IMR-90 (cell line): ENCODE measurements around the gene MAPK11. TPM values are rescaled to one million over a fixed set of nuclear protein-coding genes. Genes with fewer than 3 reads are reported as not detected.

ENCODE experiments used
- ATAC-seq: fragments of 200-7000 bp; cut with Tn5 transposase; 2 replicates; pipeline ENCODE4 v1.9.1; 2020; ENCODE audit warnings: low read depth, mild to moderate bottlenecking, moderate library complexity
- BruUV-seq: library from RNA; stranded (reverse); fragments of 400-500 nt; replicated peaks from 2 replicates; lab custom pipeline; 2021; lab: Mats Ljungman, UMichigan
- CTCF ChIA-PET: fragments of 300-600 bp; formaldehyde crosslinking; extraction: SDS; loops from one replicate; lab custom pipeline; 2021; ENCODE audit warnings: antibody characterized with exemption; lab: Yijun Ruan, JAX
- POLR2A ChIA-PET: fragments of 300-600 bp; sonication (Branson Sonifier 250); formaldehyde crosslinking; loops from one replicate; lab custom pipeline; 2022; ENCODE audit warnings: antibody characterized with exemption; ENCODE audit not compliant: unreplicated experiment; lab: Charles Lee
- DNase-seq: peaks from one replicate; pipeline ENCODE4 v3.0.0; 2013
- H2AFZ ChIP-seq: replicated peaks from 2 replicates; pipeline ENCODE3; 2013; ENCODE audit warnings: low read length, mild to moderate bottlenecking; ENCODE audit not compliant: poor library complexity
- H2AK5ac ChIP-seq: 2 replicates; pipeline ENCODE4 v1.6.1; 2013; ENCODE audit warnings: low read depth, low read length, inconsistent platforms
- H2AK9ac ChIP-seq: replicated peaks from 2 replicates; pipeline ENCODE3; 2013; ENCODE audit warnings: mild to moderate bottlenecking, low read depth, low read length, moderate library complexity; ENCODE audit not compliant: poor library complexity
- H2BK120ac ChIP-seq: 2 replicates; pipeline ENCODE4 v1.6.1; 2013; ENCODE audit warnings: low read depth, low read length, inconsistent platforms
- H2BK15ac ChIP-seq: 3 replicates; pipeline ENCODE4 v1.6.1; 2013; ENCODE audit warnings: low read depth, low read length, inconsistent platforms
- H2BK20ac ChIP-seq: 2 replicates; pipeline ENCODE4 v1.6.1; 2013; ENCODE audit warnings: low read depth, mild to moderate bottlenecking, inconsistent platforms, low read length, moderate library complexity
- H2BK5ac ChIP-seq: 2 replicates; pipeline ENCODE4 v1.6.1; 2013; ENCODE audit warnings: mild to moderate bottlenecking, low read depth, low read length, inconsistent platforms; ENCODE audit not compliant: poor library complexity, severe bottlenecking
- H3K14ac ChIP-seq: replicated peaks from 2 replicates; pipeline ENCODE4 v1.6.1; 2013; ENCODE audit warnings: low read depth, low read length, inconsistent platforms
- H3K18ac ChIP-seq: 2 replicates; pipeline ENCODE4 v1.6.1; 2013; ENCODE audit warnings: low read depth, low read length, control low read depth
- H3K23ac ChIP-seq: 2 replicates; pipeline ENCODE4 v1.6.1; 2013; ENCODE audit warnings: low read depth, low read length, inconsistent platforms
- H3K27ac ChIP-seq: 2 replicates; pipeline ENCODE4 v1.5.1; 2013; ENCODE audit warnings: mild to moderate bottlenecking, control low read depth, low read length; ENCODE audit not compliant: insufficient read depth
- H3K27me3 ChIP-seq: 2 replicates; pipeline ENCODE4 v1.6.1; 2013; ENCODE audit warnings: low read length; ENCODE audit not compliant: control insufficient read depth, insufficient read depth
- H3K36me3 ChIP-seq: 2 replicates; pipeline ENCODE4 v1.6.1; 2013; ENCODE audit warnings: low read length, mixed read lengths; ENCODE audit not compliant: control insufficient read depth, insufficient read depth
- H3K4ac ChIP-seq: 2 replicates; pipeline ENCODE4 v1.6.1; 2013; ENCODE audit warnings: low read depth, low read length, inconsistent platforms
- H3K4me1 ChIP-seq: 2 replicates; pipeline ENCODE4 v1.6.1; 2013; ENCODE audit warnings: low read length, mixed read lengths; ENCODE audit not compliant: control insufficient read depth, insufficient read depth
- H3K4me2 ChIP-seq: 2 replicates; pipeline ENCODE4 v1.6.1; 2013; ENCODE audit warnings: low read depth, mild to moderate bottlenecking, control low read depth, low read length, moderate library complexity
- H3K4me3 ChIP-seq: 2 replicates; pipeline ENCODE4 v1.5.1; 2013; ENCODE audit warnings: low read depth, mild to moderate bottlenecking, control low read depth, low read length, moderate library complexity; ENCODE audit not compliant: insufficient read depth
- H3K56ac ChIP-seq: 2 replicates; pipeline ENCODE4 v1.6.1; 2013; ENCODE audit warnings: low read length, inconsistent platforms; ENCODE audit not compliant: insufficient read depth; ENCODE audit errors: extremely low read depth
- H3K79me1 ChIP-seq, 2 experiments: 2 replicates each; pipeline ENCODE4 v1.6.1; 2013; ENCODE audit warnings: low read length in 2 of 2, inconsistent platforms in 1 of 2, low read depth in 1 of 2
- H3K9ac ChIP-seq: 2 replicates; pipeline ENCODE4 v1.6.1; 2013; ENCODE audit warnings: low read depth, low read length, control low read depth
- H3K9me1 ChIP-seq: 2 replicates; pipeline ENCODE4 v1.6.1; 2013; ENCODE audit warnings: low read length, inconsistent platforms; ENCODE audit not compliant: insufficient read depth
- H3K9me3 ChIP-seq: 2 replicates; pipeline ENCODE4 v1.6.1; 2013; ENCODE audit warnings: low read length; ENCODE audit not compliant: control insufficient read depth, insufficient read depth
- H4K20me1 ChIP-seq: 2 replicates; pipeline ENCODE4 v1.6.1; 2013; ENCODE audit warnings: low read length, inconsistent platforms; ENCODE audit not compliant: insufficient read depth
- H4K5ac ChIP-seq: 2 replicates; pipeline ENCODE4 v1.6.1; 2013; ENCODE audit warnings: mild to moderate bottlenecking, low read depth, low read length, control low read depth
- H4K8ac ChIP-seq, 2 experiments: 2 replicates each; pipeline ENCODE4 v1.6.1; 2013; ENCODE audit warnings: low read depth in 2 of 2, low read length in 2 of 2, control low read depth in 1 of 2, inconsistent platforms in 1 of 2
- H4K91ac ChIP-seq: 2 replicates; pipeline ENCODE4 v1.6.1; 2013; ENCODE audit warnings: low read depth, low read length, inconsistent platforms; ENCODE audit not compliant: insufficient read depth
- BHLHE40 ChIP-seq: fragments of 150-350 bp; IDR thresholded peaks from 2 replicates; pipeline ENCODE4 v1.6.1; 2016; ENCODE audit warnings: mild to moderate bottlenecking, low read depth, low read length
- MAFK ChIP-seq: IDR thresholded peaks from 2 replicates; pipeline ENCODE4 v1.6.1; 2012; ENCODE audit warnings: low read depth, low read length, improper control_type of control experiment
- POLR2A ChIP-seq: IDR thresholded peaks from 2 replicates; pipeline ENCODE4 v1.6.1; 2012; ENCODE audit warnings: mild to moderate bottlenecking, low read depth, low read length
- WGBS, 2 experiments: methylation state at CpG; one replicate each; pipeline versions ENCODE4 v1.1.5 to v1.1.7; 2013; ENCODE audit warnings: missing lambda C conversion rate in 2 of 2; ENCODE audit not compliant: insufficient read length in 1 of 2; ENCODE audit errors: extremely low coverage in 2 of 2; 5-methylcytosine and 5-hydroxymethylcytosine counted together
- dilution Hi-C: fragments of 300-500 bp; cut with HindIII; formaldehyde crosslinking; loops from one replicate; pipeline ENCODE4 v1.14.3; 2018; ENCODE audit warnings: low sequenced_read_pairs; ENCODE audit not compliant: unreplicated experiment
- in situ Hi-C: fragments of 300-500 bp; cut with MboI; formaldehyde crosslinking; loops from 3 replicates; pipeline ENCODE4 v1.14.3; 2019; ENCODE audit warnings: low sequenced_read_pairs, inconsistent platforms, mixed read lengths
- intact Hi-C: fragments of 100-400 bp; cut with micrococcal nuclease; formaldehyde crosslinking; loops from 2 replicates; pipeline ENCODE4 v1.10.0; 2022
- polyA plus RNA-seq, 3 experiments: library from polyadenylated mRNA; depleted of rRNA; stranded (reverse); fragments of >200 nt; gene quantifications; 2 replicates each; pipeline ENCODE4 v1.2.3, GENCODE V29; 2012; ENCODE audit warnings: low replicate concordance in 1 of 3
- total RNA-seq: library from RNA; depleted of rRNA; stranded (reverse); fragments of >200 nt; gene quantifications from 2 replicates; pipeline ENCODE4 v1.2.3, GENCODE V29; 2012
- TF ChIP-seq, protein P1 (sequence below): fragments of 150-350 bp; IDR thresholded peaks from 2 replicates; pipeline ENCODE4 v1.6.1; 2017; ENCODE audit warnings: mild to moderate bottlenecking, antibody characterized with exemption, low read length, low read depth
- TF ChIP-seq, protein P2 (sequence below): conservative IDR thresholded peaks from 2 replicates; pipeline ENCODE4 v1.5.1; 2012; ENCODE audit warnings: mild to moderate bottlenecking, low read depth, low read length, improper control_type of control experiment

The MAPK11 gene
- total and polyA plus RNA-seq, 2 of the 4 experiments (the other 2 are of a cell fraction), result 8.1 to 14.4 TPM

DNA sequence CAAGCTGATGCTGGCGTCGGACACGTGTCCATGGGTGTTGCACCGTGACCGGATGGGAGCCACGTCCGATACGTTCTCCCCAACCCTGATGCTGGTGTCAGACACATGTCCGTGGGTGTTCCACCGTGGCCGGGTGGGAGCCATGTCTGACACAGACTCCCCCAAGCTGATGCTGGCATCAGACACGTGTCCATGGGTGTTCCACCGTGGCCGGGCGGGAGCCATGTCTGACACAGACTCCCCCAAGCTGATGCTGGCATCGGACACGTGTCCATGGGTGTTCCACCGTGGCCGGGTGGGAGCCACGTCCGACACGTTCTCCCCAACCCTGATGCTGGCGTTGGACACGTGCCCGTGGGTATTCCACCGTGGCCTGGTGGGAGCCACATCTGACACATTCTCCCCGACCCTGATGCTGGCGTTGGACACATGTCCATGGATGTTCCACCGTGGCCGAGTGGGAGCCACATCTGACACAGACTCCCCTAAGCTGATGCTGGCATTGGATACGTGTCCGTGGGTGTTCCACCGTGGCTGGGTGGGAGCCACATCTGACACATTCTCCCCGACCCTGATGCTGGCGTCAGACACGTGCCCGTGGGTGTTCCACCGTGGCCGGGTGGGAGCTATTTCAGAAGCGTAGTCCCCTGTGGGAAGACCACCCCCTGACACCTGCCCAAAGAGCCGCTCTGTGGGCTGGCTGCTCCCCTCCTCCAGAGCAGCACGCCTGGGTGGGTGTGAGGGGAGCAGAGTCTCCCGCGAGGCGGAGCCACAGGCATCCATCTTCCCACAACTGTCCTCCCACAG is 49.4 kb downstream of the MAPK11 start:
- Histone ChIP-seq H3K79me1 (peaks cover 6 to 13% of the 10 kb centered on the region in 2 experiments; a peak in 2 of 4 replicates), H3K4ac (no peak overlapping the region), H2AK5ac (no peak overlapping the region), H3K36me3 (peaks cover 83% of the 10 kb centered on the region), H3K9ac (no peak overlapping the region), H4K5ac (no peak overlapping the region), H2AK9ac (no peak overlapping the region), H3K23ac (no peak overlapping the region), H3K14ac (no peak overlapping the region), H3K27me3 (no peaks in the 10 kb centered on the region), H3K27ac (no peak overlapping the region), H4K91ac (no peak overlapping the region), H2BK15ac (no peak overlapping the region), H3K4me1 (no peaks in the 10 kb centered on the region), H3K9me3 (no peaks in the 10 kb centered on the region), H2BK20ac (no peak overlapping the region), H4K8ac (no peak overlapping the region), H3K4me2 (no peak overlapping the region), H4K20me1 (peaks cover 26% of the 10 kb centered on the region), H2AFZ (no peak overlapping the region), H3K56ac (no peak overlapping the region), H2BK120ac (no peak overlapping the region), H3K18ac (no peak overlapping the region), H3K9me1 (peaks cover 3% of the 10 kb centered on the region; the same call in 1 of the 2 replicates), H2BK5ac (no peak overlapping the region), H3K4me3 (no peak overlapping the region)
- no peak for DNase-seq
- dilution Hi-C loops, result no loop called here
- no TSS peak for BruUV-seq
- 97% methylated on average over 29 of the region's 45 CpGs; no CpG with 5 or more reads in 1 of the 2 experiments for WGBS, 2 experiments
- TF ChIP-seq BHLHE40 (no peak), POLR2A (no peak), MAFK (no peak)
- TF ChIP-seq, protein P1, sequence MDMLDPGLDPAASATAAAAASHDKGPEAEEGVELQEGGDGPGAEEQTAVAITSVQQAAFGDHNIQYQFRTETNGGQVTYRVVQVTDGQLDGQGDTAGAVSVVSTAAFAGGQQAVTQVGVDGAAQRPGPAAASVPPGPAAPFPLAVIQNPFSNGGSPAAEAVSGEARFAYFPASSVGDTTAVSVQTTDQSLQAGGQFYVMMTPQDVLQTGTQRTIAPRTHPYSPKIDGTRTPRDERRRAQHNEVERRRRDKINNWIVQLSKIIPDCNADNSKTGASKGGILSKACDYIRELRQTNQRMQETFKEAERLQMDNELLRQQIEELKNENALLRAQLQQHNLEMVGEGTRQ, result no peak
- TF ChIP-seq, protein P2, sequence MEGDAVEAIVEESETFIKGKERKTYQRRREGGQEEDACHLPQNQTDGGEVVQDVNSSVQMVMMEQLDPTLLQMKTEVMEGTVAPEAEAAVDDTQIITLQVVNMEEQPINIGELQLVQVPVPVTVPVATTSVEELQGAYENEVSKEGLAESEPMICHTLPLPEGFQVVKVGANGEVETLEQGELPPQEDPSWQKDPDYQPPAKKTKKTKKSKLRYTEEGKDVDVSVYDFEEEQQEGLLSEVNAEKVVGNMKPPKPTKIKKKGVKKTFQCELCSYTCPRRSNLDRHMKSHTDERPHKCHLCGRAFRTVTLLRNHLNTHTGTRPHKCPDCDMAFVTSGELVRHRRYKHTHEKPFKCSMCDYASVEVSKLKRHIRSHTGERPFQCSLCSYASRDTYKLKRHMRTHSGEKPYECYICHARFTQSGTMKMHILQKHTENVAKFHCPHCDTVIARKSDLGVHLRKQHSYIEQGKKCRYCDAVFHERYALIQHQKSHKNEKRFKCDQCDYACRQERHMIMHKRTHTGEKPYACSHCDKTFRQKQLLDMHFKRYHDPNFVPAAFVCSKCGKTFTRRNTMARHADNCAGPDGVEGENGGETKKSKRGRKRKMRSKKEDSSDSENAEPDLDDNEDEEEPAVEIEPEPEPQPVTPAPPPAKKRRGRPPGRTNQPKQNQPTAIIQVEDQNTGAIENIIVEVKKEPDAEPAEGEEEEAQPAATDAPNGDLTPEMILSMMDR, result no peak
- ChIA-PET POLR2A (no interaction called here), CTCF (no interaction called here)
- no peak for ATAC-seq
- in situ Hi-C loops, result loop anchor here (25.0 kb wide), 1 partner anchor 409 kb away; no protein-coding TSS in a partner anchor
- intact Hi-C loops, result no loop called here
